GM18873 (cell line): ENCODE data around the gene OXNAD1.

Source experiments
- ATAC-seq: cut with Tn5 transposase; IDR thresholded peaks from one replicate; pipeline ENCODE4 v1.9.1; 2021; ENCODE audit warnings: mild to moderate bottlenecking, moderate library complexity, moderate number of reproducible peaks; ENCODE audit not compliant: unreplicated experiment, low FRiP score

The OXNAD1 gene

DNA sequence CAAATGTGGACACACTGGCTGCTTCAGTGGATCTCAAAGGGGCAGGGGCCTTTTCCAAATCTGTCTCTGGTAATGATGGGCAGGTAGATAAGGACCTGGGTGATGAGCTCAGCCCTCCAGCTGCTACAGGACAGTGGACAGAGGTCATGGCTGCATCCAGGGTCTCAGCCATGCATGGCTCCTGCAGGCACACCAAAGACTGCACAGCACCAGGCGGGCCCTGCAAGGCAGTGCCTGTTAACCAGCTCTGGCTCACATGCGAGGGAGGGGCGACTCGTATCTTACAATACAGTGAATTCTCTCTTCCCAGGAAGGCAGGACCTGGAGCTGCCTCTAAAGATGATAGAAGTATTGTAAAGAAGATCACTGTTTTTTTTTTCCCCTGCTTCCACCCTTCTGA lies 58.7 kb downstream of the OXNAD1 start:
- no peak for ATAC-seq

DNA sequence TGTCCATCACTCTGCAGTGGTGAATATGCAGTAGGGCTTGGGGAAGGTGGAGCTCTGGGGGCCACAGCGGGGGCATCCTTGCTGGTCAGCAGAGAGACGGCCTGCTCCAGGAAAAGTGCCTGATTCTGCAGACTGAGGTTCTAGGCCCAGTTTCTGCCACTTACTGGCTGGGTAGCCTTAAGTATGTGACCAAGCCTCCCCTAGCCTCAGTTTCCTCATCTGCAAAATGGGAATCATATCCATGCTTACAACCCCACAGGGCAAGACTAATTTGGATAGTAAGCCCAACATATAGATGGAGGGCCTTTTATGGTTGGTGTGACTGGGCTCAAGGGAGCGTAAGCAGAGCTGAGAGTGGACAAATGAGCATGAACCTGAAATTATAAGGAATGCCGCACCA lies 60.8 kb downstream of the OXNAD1 start:
- no peak for ATAC-seq

DNA sequence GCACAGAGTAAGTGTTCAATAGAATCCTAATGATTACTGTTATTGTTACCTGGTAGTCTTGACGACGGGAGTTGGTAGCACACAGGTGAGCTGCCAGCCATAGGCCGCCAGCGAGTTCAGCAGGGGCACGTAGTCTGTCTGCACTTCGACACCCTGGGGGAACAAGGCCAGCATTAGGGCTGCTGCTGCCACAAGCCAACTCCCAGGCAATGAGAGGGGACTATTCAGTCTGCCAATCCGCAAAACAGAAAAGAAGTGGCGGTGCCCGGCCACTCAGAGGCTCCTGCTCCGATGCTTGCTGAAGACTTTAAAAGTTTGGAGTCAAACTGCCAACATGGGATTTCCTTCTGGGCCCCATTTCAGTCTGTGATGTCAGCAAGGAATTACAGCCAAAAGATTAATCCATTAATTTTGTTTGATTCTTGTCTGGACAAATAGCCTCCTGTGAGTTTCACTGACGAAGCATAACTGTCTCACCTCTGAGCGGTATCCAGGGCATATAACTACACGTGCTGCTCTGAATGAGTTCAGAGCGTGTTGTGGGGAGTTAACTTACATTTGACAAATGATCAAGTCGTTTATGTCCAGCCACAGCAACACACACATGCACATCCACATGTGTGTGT lies 61.8 kb downstream of the OXNAD1 start:
- no peak for ATAC-seq

DNA sequence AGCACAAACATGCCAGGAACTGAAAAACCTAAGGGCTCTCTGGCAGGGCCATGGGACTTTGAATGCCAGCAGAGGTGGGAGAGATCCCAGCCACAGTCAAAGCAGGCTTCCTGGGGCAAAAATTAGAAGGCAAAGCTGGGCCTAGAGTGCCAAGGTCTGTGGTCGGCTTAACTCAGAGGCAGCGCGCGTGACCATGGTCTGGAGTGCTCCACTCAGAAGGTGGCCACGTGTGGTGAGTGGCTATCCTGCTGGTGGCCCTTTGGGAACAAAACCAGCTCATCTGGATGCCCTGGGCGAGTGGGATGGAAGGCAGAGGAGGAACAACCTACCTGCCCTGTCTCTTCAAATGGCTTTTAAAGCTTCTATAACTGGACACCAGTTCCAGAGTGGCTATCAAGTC lies 63.1 kb downstream of the OXNAD1 start:
- ATAC-seq: no peak

DNA sequence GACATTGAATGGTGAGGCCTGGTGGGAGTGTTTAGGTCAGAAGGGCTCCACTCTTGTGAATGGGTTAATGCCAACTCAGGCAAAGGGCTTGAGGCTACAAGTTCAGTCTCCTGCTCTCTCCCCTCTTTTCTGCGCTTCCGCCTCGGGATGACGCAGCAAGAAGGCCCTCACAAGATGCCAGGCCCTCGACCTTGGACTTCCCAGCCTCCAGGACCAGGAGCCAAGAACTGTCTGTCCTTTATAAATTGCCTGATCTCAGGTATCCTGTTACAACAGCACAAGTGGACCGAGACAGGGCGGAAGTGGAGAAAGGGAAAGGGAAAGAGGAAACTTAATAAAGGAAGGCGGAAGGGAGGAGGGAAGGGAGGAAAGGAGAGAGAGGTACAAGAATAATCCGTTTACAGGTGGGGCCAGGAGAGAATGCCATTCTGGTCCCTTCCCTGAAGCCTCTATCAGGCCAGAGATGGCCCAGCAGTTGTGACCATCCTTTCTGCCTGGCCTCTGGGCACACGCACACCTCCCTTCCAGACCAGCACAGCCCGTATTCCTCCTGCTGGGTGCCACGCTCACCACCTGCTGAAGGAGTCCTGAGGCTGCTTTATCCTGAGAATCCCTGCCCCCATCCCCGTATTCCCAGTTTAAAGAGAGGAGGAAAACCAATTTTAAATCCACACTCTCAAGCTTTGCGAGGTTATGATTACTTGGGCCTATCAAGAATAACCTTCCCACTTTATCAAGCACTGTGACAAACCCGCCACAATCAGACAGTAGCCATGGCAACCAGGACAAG lies 64.2 kb downstream of the OXNAD1 start:
- no peak for ATAC-seq

DNA sequence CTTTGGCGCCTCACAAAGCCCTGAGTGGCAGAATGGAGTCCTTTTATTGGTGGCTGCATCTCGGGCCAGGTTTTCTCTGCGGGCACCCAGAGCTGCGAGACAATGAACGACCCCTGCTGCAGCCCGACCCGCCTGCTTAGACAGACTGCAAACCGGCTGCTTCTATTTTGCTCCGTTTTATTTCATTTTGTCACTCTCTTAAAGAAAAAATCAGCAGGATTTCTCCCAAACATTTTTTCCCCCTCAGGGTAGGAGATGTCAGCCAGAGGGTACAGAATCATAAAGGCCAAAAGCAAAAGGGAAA lies 64.8 kb downstream of the OXNAD1 start:
- ATAC-seq: no peak

DNA sequence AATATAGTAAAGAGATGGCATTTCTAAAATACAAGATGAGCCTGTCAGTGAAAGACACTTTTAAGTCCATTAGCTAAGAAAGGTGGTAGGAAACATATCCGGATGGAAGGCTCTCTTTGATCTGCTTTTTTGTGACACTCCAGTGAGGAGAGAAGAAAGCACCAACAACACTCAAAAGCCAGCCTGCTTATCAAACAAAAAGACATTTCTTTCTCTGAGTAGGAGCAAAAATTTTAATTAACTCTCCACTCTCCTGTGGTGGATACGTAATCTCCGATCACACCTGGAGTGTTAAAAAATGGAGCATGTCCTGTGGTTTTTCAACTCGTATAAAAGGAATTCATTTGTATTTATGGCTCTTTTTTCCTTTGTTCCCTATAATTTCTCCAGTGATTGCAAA lies 65.3 kb downstream of the OXNAD1 start:
- ATAC-seq: no peak

DNA sequence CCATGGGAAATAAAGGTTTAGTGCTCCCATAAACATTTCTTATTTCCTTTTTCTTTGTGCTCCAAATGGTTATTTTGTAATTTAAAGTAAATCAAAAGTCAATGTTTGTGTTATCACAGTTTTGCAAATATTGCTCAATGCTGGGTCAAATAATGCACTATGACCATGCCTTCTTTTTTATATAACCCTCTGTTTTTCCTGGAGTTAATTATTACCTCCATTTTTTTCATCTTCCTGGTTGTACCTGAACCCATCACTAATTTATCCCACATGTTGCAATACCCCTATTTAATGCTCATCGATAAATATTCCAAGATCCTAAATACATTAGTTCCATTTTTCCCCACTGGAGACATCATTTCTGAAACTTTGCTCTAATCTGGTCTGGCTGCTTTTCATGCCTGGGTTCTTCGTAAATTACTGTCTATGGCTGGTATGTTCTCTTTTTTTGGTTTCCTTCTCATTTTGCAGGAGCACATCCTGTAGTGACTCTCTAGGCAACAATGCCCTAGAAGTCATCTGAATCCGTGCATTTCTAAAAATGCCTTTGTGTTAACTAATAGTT lies 66.4 kb downstream of the OXNAD1 start:
- ATAC-seq: no peak

DNA sequence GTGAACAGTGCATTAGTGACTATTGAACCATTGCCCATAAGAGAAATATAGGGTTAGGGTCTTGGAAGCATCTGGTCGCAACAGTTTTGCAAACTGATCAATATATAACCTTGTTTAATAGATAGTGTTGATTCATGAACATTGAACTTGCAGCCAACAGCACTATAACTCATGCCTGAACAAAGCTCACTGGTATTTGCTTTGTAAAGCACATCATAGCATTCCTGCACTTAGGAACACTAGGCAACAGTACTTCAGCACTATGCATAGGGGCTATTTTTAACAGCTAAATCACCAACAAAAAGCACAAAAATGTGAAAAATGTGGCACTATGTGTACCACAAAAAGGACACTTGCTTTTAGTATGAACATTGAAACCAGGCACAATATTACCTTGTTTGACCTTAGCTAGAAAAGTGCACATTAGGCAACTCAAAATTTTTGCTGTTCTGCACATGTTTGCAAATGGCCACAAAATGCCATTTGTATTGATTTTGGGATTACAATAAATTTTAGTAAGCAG lies 68.0 kb downstream of the OXNAD1 start:
- ATAC-seq: no peak

DNA sequence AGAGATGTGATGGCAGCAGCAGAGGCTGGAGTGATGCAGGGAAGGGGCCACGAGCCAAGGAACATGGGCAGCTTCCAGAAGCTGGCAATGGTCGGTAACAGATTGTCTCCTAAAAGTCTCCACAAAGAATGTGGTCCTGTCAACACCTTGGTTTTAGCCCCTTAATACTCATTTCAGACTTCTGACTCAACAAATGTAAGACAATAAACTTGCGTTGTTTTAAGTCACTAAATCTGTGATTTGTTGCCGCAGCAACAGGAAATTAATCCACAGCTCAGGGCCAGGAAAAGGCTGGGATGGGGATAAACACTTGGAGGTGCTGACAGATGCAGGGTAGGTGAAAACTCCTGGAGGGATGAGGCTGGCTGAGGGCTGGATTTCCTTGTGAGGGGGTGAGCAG lies 69.9 kb downstream of the OXNAD1 start:
- no peak for ATAC-seq

DNA sequence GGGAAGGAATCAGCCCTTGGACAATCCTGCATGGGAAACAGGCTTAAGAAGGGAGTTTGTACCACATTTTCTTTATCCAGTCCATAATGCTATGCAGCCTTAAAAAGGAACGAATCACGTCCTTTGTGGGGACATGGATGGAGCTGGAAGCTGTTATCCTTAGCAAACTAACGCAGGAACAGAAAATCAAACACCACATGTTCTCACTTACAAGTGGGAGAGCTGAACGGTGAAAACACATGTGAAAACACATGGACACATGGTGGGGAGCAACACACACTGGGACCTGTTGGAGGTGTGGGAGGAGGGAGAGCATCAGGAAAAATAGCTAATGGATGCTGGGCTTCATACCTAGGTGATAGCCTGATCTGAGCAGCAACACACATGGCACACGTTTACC lies 70.3 kb downstream of the OXNAD1 start:
- no peak for ATAC-seq

DNA sequence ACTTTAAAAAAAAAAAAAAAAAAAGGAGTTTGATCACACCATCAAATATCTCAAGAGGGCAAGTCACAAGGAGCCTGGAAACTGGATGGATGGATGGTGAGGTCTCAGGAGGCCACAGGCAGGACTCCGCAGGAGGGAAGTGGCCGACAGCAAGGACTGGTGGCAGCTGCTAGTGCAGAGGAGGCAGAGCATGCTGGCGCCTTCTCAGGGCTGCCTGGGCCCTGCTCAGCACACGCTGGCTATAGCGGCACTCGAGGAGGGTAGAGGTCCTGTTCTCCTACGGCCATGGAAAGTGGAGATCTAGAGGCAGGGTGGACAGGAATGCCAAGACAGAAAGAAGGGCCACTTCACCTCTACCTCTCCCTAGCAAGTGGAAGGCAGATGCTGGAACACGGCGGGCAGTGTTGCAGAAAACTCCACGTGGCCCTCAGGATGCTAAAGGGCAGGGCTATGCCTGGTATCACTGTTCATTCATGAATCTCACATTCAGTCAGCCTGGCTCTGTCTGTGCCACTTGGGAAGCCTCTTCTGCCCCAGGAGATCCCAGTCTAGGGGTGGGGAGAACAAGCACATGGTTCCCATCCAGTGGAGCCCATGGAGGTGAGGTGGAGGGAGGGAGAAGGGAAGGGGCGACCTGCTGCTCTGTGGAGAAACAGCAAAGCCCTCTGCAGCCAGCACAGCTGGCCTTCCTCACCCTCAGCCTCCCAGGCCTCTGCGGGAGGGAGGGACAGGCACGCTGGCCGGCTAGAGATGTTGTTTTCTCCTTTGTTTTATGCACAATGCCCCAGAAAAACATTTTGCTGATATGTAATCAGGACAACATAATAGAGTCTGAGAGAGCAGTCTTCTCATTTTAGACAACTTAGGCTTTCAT lies 71.0 kb downstream of the OXNAD1 start:
- no peak for ATAC-seq

DNA sequence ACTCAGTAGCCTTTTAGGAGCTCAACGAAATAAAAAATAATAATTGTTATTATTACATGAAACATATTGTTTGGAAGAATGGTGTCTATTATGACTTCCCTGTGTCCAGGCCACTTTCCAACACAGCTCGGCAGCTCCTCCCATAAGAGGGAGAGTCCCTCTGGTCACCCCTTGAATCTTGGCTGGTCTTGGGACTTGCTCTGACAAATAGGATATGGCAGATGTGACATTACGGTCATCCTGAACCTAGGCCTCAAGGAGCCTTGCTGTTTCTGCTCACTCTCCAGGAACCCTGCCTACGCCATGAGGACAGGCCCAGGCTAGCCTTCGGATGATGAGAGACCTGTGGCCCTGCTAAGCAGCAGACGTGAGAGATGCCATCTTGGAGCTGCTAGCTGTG lies 71.8 kb downstream of the OXNAD1 start:
- ATAC-seq: no peak

DNA sequence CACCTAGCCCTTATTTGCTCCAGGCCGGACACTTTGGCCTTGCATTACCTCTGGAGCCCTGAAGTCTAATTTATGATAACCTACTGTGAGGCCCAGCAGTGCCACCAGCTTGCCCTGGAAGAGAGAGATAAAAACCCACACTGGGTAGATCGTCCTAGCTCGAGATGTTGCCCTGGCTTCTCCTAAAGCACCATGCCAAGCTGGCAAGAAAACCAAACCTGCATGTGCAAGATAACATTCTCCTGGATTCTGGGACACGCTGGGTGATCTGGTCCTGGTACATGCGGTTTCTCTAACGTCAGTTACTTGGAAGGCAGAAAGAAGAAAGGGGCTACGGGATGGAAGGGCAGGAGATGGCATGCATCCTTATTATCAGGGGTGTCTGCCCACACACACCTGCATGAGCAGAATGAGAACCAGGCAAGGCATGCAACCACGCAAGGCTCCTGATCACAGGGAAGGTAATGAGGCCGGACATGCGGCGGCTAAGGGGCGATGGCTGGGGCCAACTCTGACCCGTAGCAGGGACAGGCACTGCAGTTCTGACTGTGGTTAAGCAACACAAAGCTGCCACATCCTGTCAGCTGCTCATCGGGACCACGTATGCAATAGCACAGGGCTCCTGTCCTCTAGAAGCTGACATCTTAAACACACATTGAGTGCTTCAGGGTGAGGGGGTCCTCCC lies 73.0 kb downstream of the OXNAD1 start:
- no peak for ATAC-seq

DNA sequence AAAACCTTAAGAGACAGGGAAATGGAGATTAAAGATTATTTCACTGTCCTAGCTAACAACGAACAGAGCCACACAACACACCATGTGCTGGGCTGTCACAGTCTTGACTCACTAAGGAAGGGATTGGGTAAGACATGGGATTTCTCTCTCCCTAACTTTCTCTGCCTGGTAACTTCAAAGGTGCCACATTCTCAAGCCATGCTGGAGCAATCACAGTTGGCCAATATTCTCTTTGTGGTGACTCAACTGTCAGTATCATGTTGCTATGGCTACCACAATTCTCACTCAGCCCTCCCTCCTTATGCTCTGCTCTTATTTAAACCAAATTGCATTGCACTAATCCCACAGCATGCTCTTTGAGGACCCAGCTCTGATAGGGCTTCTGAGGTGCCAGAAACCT lies 74.0 kb downstream of the OXNAD1 start:
- no peak for ATAC-seq

DNA sequence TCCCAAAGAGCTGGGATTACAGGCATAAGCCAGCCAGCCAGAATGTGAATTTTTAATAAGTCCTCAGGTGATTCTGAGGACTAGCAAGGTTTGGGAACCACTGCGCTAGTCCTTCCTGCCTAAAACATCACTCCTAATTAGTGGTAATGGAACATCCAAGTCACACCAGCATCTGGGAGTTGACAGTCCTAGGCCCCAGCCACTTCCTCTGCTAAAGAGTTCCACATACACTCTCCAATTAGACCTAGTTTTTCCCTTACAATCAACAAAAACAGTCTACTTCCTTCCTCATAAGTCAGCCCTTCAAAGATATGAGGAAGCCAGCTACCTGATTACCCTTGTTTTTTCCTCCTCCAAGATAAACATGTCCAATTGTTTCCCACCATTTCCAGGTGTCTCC lies 78.1 kb downstream of the OXNAD1 start:
- ATAC-seq: no peak

DNA sequence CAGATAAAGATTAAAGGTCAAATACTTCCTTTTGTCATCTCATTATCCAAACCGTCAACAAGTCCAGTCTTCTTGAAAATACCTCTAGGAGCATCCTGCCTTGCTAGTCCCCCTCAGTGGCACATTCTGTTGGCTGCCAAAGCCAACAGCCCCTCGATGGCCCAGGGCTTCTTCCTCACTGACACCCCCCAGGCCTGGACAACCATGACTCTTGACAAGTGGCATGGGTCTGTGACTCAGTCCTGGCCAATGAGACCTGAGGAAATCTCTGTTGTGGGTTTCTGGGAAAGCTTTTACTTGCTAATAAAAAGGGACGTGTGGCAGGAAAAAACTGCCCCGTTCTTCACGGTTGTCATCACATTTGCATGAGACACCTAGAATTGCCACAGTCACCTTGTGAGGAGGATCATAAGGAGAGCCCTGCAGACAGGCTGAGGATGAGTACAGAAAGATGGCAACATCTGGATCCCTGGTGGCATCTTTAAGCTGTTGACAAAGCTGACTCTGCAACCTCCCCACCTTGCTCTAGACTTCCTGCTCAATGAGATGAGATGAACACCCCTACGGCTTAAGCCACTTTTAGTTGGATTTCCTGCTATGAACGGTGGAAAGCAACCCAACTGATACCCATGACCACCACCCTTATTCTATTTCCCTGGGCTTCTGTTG lies 81.5 kb downstream of the OXNAD1 start:
- no peak for ATAC-seq

DNA sequence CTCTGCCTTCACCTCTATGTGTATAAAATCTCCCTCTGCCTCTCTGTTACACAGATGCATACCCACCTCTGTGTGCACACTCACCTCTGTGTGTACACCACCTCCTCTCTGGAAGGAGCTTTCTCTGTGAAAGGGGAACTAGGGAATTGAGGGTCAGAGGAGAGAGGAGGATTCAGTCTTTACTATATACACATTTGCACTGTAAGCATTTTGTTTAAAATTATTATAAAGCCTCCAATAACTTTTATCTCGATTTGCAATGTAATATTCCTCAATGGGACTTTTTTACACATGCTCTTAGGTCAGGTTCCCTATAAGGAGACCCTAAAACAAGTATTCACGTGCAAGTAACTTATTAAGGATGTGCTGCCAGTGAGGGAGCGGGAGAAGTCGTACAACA lies 82.5 kb downstream of the OXNAD1 start:
- no peak for ATAC-seq

DNA sequence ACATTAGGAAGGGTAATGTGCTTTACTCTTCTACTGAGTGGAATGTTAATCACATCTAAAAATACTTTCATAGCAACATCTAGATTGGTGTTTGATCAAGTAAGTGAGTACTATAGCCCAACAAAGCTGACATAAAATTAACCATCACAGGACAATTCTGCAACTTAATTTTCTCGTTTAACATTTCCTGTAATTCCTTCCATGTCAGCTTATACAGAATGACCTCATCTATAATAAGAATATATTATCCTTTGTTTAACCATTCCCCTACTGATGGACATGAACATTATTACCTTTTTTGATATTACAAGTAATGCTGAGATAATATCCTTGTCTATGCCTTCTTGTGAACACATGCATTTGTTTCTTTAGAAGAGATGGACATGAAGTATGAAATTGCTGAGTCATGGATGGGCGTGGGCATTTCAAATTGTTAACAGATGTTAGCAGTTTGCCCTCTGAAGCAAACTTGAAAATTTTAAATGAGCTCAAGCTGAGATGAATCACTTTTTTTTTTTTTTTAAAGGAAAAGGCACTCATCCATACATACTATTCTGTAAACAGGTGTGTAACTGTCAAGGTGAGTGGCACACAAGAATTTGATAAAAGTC lies 85.1 kb downstream of the OXNAD1 start:
- no peak for ATAC-seq
